IMR-90 (cell line): ENCODE data around the gene OR2M5. TPM values are rescaled to one million over a fixed set of nuclear protein-coding genes. Genes with fewer than 3 reads are reported as not detected.

Source experiments
- ATAC-seq: fragments of 200-7000 bp; cut with Tn5 transposase; 2 replicates; pipeline ENCODE4 v1.9.1; 2020; ENCODE audit warnings: low read depth, mild to moderate bottlenecking, moderate library complexity
- BruUV-seq: library from RNA; stranded (reverse); fragments of 400-500 nt; replicated peaks from 2 replicates; lab custom pipeline; 2021; lab: Mats Ljungman, UMichigan
- CTCF ChIA-PET: fragments of 300-600 bp; formaldehyde crosslinking; extraction: SDS; loops from one replicate; lab custom pipeline; 2021; ENCODE audit warnings: antibody characterized with exemption; lab: Yijun Ruan, JAX
- POLR2A ChIA-PET: fragments of 300-600 bp; sonication (Branson Sonifier 250); formaldehyde crosslinking; loops from one replicate; lab custom pipeline; 2022; ENCODE audit warnings: antibody characterized with exemption; ENCODE audit not compliant: unreplicated experiment; lab: Charles Lee
- DNase-seq: peaks from one replicate; pipeline ENCODE4 v3.0.0; 2013
- H2AFZ ChIP-seq: replicated peaks from 2 replicates; pipeline ENCODE3; 2013; ENCODE audit warnings: low read length, mild to moderate bottlenecking; ENCODE audit not compliant: poor library complexity
- H2AK5ac ChIP-seq: 2 replicates; pipeline ENCODE4 v1.6.1; 2013; ENCODE audit warnings: low read depth, low read length, inconsistent platforms
- H2AK9ac ChIP-seq: replicated peaks from 2 replicates; pipeline ENCODE3; 2013; ENCODE audit warnings: mild to moderate bottlenecking, low read depth, low read length, moderate library complexity; ENCODE audit not compliant: poor library complexity
- H2BK120ac ChIP-seq: 2 replicates; pipeline ENCODE4 v1.6.1; 2013; ENCODE audit warnings: low read depth, low read length, inconsistent platforms
- H2BK15ac ChIP-seq: 3 replicates; pipeline ENCODE4 v1.6.1; 2013; ENCODE audit warnings: low read depth, low read length, inconsistent platforms
- H2BK20ac ChIP-seq: 2 replicates; pipeline ENCODE4 v1.6.1; 2013; ENCODE audit warnings: low read depth, mild to moderate bottlenecking, inconsistent platforms, low read length, moderate library complexity
- H2BK5ac ChIP-seq: 2 replicates; pipeline ENCODE4 v1.6.1; 2013; ENCODE audit warnings: mild to moderate bottlenecking, low read depth, low read length, inconsistent platforms; ENCODE audit not compliant: poor library complexity, severe bottlenecking
- H3K14ac ChIP-seq: replicated peaks from 2 replicates; pipeline ENCODE4 v1.6.1; 2013; ENCODE audit warnings: low read depth, low read length, inconsistent platforms
- H3K18ac ChIP-seq: 2 replicates; pipeline ENCODE4 v1.6.1; 2013; ENCODE audit warnings: low read depth, low read length, control low read depth
- H3K23ac ChIP-seq: 2 replicates; pipeline ENCODE4 v1.6.1; 2013; ENCODE audit warnings: low read depth, low read length, inconsistent platforms
- H3K27ac ChIP-seq: 2 replicates; pipeline ENCODE4 v1.5.1; 2013; ENCODE audit warnings: mild to moderate bottlenecking, control low read depth, low read length; ENCODE audit not compliant: insufficient read depth
- H3K27me3 ChIP-seq: 2 replicates; pipeline ENCODE4 v1.6.1; 2013; ENCODE audit warnings: low read length; ENCODE audit not compliant: control insufficient read depth, insufficient read depth
- H3K36me3 ChIP-seq: 2 replicates; pipeline ENCODE4 v1.6.1; 2013; ENCODE audit warnings: low read length, mixed read lengths; ENCODE audit not compliant: control insufficient read depth, insufficient read depth
- H3K4ac ChIP-seq: 2 replicates; pipeline ENCODE4 v1.6.1; 2013; ENCODE audit warnings: low read depth, low read length, inconsistent platforms
- H3K4me1 ChIP-seq: 2 replicates; pipeline ENCODE4 v1.6.1; 2013; ENCODE audit warnings: low read length, mixed read lengths; ENCODE audit not compliant: control insufficient read depth, insufficient read depth
- H3K4me2 ChIP-seq: 2 replicates; pipeline ENCODE4 v1.6.1; 2013; ENCODE audit warnings: low read depth, mild to moderate bottlenecking, control low read depth, low read length, moderate library complexity
- H3K4me3 ChIP-seq: 2 replicates; pipeline ENCODE4 v1.5.1; 2013; ENCODE audit warnings: low read depth, mild to moderate bottlenecking, control low read depth, low read length, moderate library complexity; ENCODE audit not compliant: insufficient read depth
- H3K56ac ChIP-seq: 2 replicates; pipeline ENCODE4 v1.6.1; 2013; ENCODE audit warnings: low read length, inconsistent platforms; ENCODE audit not compliant: insufficient read depth; ENCODE audit errors: extremely low read depth
- H3K79me1 ChIP-seq, 2 experiments: 2 replicates each; pipeline ENCODE4 v1.6.1; 2013; ENCODE audit warnings: low read length in 2 of 2, inconsistent platforms in 1 of 2, low read depth in 1 of 2
- H3K9ac ChIP-seq: 2 replicates; pipeline ENCODE4 v1.6.1; 2013; ENCODE audit warnings: low read depth, low read length, control low read depth
- H3K9me1 ChIP-seq: 2 replicates; pipeline ENCODE4 v1.6.1; 2013; ENCODE audit warnings: low read length, inconsistent platforms; ENCODE audit not compliant: insufficient read depth
- H3K9me3 ChIP-seq: 2 replicates; pipeline ENCODE4 v1.6.1; 2013; ENCODE audit warnings: low read length; ENCODE audit not compliant: control insufficient read depth, insufficient read depth
- H4K20me1 ChIP-seq: 2 replicates; pipeline ENCODE4 v1.6.1; 2013; ENCODE audit warnings: low read length, inconsistent platforms; ENCODE audit not compliant: insufficient read depth
- H4K5ac ChIP-seq: 2 replicates; pipeline ENCODE4 v1.6.1; 2013; ENCODE audit warnings: mild to moderate bottlenecking, low read depth, low read length, control low read depth
- H4K8ac ChIP-seq, 2 experiments: 2 replicates each; pipeline ENCODE4 v1.6.1; 2013; ENCODE audit warnings: low read depth in 2 of 2, low read length in 2 of 2, control low read depth in 1 of 2, inconsistent platforms in 1 of 2
- H4K91ac ChIP-seq: 2 replicates; pipeline ENCODE4 v1.6.1; 2013; ENCODE audit warnings: low read depth, low read length, inconsistent platforms; ENCODE audit not compliant: insufficient read depth
- BHLHE40 ChIP-seq: fragments of 150-350 bp; IDR thresholded peaks from 2 replicates; pipeline ENCODE4 v1.6.1; 2016; ENCODE audit warnings: mild to moderate bottlenecking, low read depth, low read length
- CEBPB ChIP-seq: IDR thresholded peaks from 2 replicates; pipeline ENCODE4 v1.6.1; 2012; ENCODE audit warnings: low read depth, low read length, improper control_type of control experiment
- CHD1 ChIP-seq: IDR thresholded peaks from 2 replicates; pipeline ENCODE4 v1.6.1; 2012; ENCODE audit warnings: low read depth, low read length, improper control_type of control experiment
- FOS ChIP-seq: fragments of 150-350 bp; IDR thresholded peaks from 2 replicates; pipeline ENCODE4 v1.6.1; 2016; ENCODE audit warnings: low read depth, low read length
- MAFK ChIP-seq: IDR thresholded peaks from 2 replicates; pipeline ENCODE4 v1.6.1; 2012; ENCODE audit warnings: low read depth, low read length, improper control_type of control experiment
- MAZ ChIP-seq: IDR thresholded peaks from 2 replicates; pipeline ENCODE4 v1.6.1; 2012; ENCODE audit warnings: low read depth, mild to moderate bottlenecking, low read length, improper control_type of control experiment, moderate library complexity, borderline replicate concordance
- MXI1 ChIP-seq: IDR thresholded peaks from 2 replicates; pipeline ENCODE4 v1.6.1; 2012; ENCODE audit warnings: low read depth, mild to moderate bottlenecking, low read length, moderate library complexity, borderline replicate concordance
- NFE2L2 ChIP-seq: fragments of 150-350 bp; IDR thresholded peaks from 2 replicates; pipeline ENCODE4 v1.6.1; 2016; ENCODE audit warnings: low read depth, mild to moderate bottlenecking, low read length
- POLR2A ChIP-seq: IDR thresholded peaks from 2 replicates; pipeline ENCODE4 v1.6.1; 2012; ENCODE audit warnings: mild to moderate bottlenecking, low read depth, low read length
- RAD21 ChIP-seq: IDR thresholded peaks from 2 replicates; pipeline ENCODE4 v1.6.1; 2012; ENCODE audit warnings: low read length, improper control_type of control experiment
- RCOR1 ChIP-seq: IDR thresholded peaks from 2 replicates; pipeline ENCODE4 v1.6.1; 2012; ENCODE audit warnings: mild to moderate bottlenecking, low read length, improper control_type of control experiment; ENCODE audit not compliant: insufficient replicate concordance
- RFX5 ChIP-seq: IDR thresholded peaks from 2 replicates; pipeline ENCODE4 v1.8.0; 2012; ENCODE audit warnings: low read depth, mild to moderate bottlenecking, low read length, moderate library complexity
- SMC3 ChIP-seq: fragments of 150-350 bp; IDR thresholded peaks from 2 replicates; pipeline ENCODE4 v1.6.1; 2016; ENCODE audit warnings: low read depth, mild to moderate bottlenecking, antibody characterized with exemption, low read length, moderate library complexity
- WGBS, 2 experiments: methylation state at CpG; one replicate each; pipeline versions ENCODE4 v1.1.5 to v1.1.7; 2013; ENCODE audit warnings: missing lambda C conversion rate in 2 of 2; ENCODE audit not compliant: insufficient read length in 1 of 2; ENCODE audit errors: extremely low coverage in 2 of 2; 5-methylcytosine and 5-hydroxymethylcytosine counted together
- dilution Hi-C: fragments of 300-500 bp; cut with HindIII; formaldehyde crosslinking; loops from one replicate; pipeline ENCODE4 v1.14.3; 2018; ENCODE audit warnings: low sequenced_read_pairs; ENCODE audit not compliant: unreplicated experiment
- in situ Hi-C: fragments of 300-500 bp; cut with MboI; formaldehyde crosslinking; loops from 3 replicates; pipeline ENCODE4 v1.14.3; 2019; ENCODE audit warnings: low sequenced_read_pairs, inconsistent platforms, mixed read lengths
- intact Hi-C: fragments of 100-400 bp; cut with micrococcal nuclease; formaldehyde crosslinking; loops from 2 replicates; pipeline ENCODE4 v1.10.0; 2022
- polyA plus RNA-seq, 3 experiments: library from polyadenylated mRNA; depleted of rRNA; stranded (reverse); fragments of >200 nt; gene quantifications; 2 replicates each; pipeline ENCODE4 v1.2.3, GENCODE V29; 2012; ENCODE audit warnings: low replicate concordance in 1 of 3
- total RNA-seq: library from RNA; depleted of rRNA; stranded (reverse); fragments of >200 nt; gene quantifications from 2 replicates; pipeline ENCODE4 v1.2.3, GENCODE V29; 2012
- TF ChIP-seq, protein P1 (sequence below): conservative IDR thresholded peaks from 2 replicates; pipeline ENCODE4 v1.5.1; 2012; ENCODE audit warnings: mild to moderate bottlenecking, low read depth, low read length, improper control_type of control experiment
- TF ChIP-seq, protein P2 (sequence below): fragments of 150-350 bp; IDR thresholded peaks from 2 replicates; pipeline ENCODE4 v1.6.1; 2016; ENCODE audit warnings: low read depth, mild to moderate bottlenecking, low read length, moderate library complexity, borderline replicate concordance
- TF ChIP-seq, protein P3 (sequence below): fragments of 150-350 bp; IDR thresholded peaks from 2 replicates; pipeline ENCODE4 v1.6.1; 2017; ENCODE audit warnings: mild to moderate bottlenecking, antibody characterized with exemption, low read length, low read depth

The OR2M5 gene
- total and polyA plus RNA-seq, 2 of the 4 experiments (the other 2 are of a cell fraction), result not detected

DNA sequence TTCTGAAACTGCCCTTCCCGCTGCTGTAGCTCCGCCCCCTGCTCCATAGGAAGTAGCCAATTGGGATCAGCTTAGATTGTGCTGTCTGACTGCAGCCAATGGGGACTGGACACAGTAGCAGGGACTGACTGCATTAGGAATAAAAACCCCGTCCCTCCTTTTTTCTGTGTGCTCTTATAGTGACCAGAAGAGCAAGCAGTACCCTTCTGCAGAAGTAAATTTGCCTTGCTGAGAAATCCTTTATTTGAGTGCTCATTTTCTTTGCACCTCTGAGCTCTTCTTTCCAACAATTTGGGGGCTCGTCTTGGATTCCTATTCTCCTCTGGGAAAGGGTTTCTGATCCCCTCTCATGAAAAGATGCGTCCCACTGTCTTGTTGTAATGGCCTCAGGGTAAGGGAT is 33.8 kb upstream of the OR2M5 start:
- H3K4ac ChIP-seq, result no peak overlapping the region
- no peak overlapping the region for H3K4me3 ChIP-seq
- no peak overlapping the region for H3K23ac ChIP-seq
- H2BK120ac ChIP-seq, result no peak overlapping the region
- H3K18ac ChIP-seq, result no peak overlapping the region
- H3K27me3 ChIP-seq, result no peaks in the 10 kb centered on the region
- H3K27ac ChIP-seq, result no peak overlapping the region
- H4K5ac ChIP-seq, result no peak overlapping the region
- no peak for TF ChIP-seq MXI1
- no peak for TF ChIP-seq RCOR1
- no peak for TF ChIP-seq NFE2L2
- no peak for TF ChIP-seq MAZ
- TF ChIP-seq, protein P1, sequence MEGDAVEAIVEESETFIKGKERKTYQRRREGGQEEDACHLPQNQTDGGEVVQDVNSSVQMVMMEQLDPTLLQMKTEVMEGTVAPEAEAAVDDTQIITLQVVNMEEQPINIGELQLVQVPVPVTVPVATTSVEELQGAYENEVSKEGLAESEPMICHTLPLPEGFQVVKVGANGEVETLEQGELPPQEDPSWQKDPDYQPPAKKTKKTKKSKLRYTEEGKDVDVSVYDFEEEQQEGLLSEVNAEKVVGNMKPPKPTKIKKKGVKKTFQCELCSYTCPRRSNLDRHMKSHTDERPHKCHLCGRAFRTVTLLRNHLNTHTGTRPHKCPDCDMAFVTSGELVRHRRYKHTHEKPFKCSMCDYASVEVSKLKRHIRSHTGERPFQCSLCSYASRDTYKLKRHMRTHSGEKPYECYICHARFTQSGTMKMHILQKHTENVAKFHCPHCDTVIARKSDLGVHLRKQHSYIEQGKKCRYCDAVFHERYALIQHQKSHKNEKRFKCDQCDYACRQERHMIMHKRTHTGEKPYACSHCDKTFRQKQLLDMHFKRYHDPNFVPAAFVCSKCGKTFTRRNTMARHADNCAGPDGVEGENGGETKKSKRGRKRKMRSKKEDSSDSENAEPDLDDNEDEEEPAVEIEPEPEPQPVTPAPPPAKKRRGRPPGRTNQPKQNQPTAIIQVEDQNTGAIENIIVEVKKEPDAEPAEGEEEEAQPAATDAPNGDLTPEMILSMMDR, result no peak
- TF ChIP-seq POLR2A, result no peak
- no peak for TF ChIP-seq MAFK
- no peak for TF ChIP-seq FOS
- no peak for TF ChIP-seq SMC3
- TF ChIP-seq BHLHE40, result no peak
- TF ChIP-seq, protein P2, sequence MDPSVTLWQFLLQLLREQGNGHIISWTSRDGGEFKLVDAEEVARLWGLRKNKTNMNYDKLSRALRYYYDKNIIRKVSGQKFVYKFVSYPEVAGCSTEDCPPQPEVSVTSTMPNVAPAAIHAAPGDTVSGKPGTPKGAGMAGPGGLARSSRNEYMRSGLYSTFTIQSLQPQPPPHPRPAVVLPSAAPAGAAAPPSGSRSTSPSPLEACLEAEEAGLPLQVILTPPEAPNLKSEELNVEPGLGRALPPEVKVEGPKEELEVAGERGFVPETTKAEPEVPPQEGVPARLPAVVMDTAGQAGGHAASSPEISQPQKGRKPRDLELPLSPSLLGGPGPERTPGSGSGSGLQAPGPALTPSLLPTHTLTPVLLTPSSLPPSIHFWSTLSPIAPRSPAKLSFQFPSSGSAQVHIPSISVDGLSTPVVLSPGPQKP, result no peak
- no peak for TF ChIP-seq RAD21
- TF ChIP-seq, protein P3, sequence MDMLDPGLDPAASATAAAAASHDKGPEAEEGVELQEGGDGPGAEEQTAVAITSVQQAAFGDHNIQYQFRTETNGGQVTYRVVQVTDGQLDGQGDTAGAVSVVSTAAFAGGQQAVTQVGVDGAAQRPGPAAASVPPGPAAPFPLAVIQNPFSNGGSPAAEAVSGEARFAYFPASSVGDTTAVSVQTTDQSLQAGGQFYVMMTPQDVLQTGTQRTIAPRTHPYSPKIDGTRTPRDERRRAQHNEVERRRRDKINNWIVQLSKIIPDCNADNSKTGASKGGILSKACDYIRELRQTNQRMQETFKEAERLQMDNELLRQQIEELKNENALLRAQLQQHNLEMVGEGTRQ, result no peak
- no peak for TF ChIP-seq CEBPB
- TF ChIP-seq CHD1, result no peak
- TF ChIP-seq RFX5, result no peak
- intact Hi-C loops, result no loop called here
- no peak overlapping the region for H3K56ac ChIP-seq
- ATAC-seq, result no peak
- H2AK5ac ChIP-seq, result no peak overlapping the region
- no peak overlapping the region for H2BK20ac ChIP-seq
- 20% methylated on average over 1 of the region's 5 CpGs; no CpG with 5 or more reads in 1 of the 2 experiments for WGBS, 2 experiments
- dilution Hi-C loops, result no loop called here
- CTCF ChIA-PET, result no interaction called here
- no peaks in the 10 kb centered on the region for H3K4me1 ChIP-seq
- POLR2A ChIA-PET, result no interaction called here
- no peaks in the 10 kb centered on the region for H4K20me1 ChIP-seq
- no peaks in the 10 kb centered on the region for H3K36me3 ChIP-seq
- H3K9ac ChIP-seq, result no peak overlapping the region
- no TSS peak for BruUV-seq
- H3K9me1 ChIP-seq, result no peaks in the 10 kb centered on the region
- no peak overlapping the region for H2AK9ac ChIP-seq
- H2BK5ac ChIP-seq, result no peak overlapping the region
- DNase-seq, result no peak
- no peak overlapping the region for H3K4me2 ChIP-seq
- H2AFZ ChIP-seq, result no peak overlapping the region
- peaks cover 12% of the 10 kb centered on the region for H3K9me3 ChIP-seq
- in situ Hi-C loops, result no loop called here
- no peak overlapping the region for H2BK15ac ChIP-seq
- no peak overlapping the region for H4K91ac ChIP-seq
- no peaks in the 10 kb centered on the region for H3K79me1 ChIP-seq
- H3K14ac ChIP-seq, result no peak overlapping the region
- no peak overlapping the region for H4K8ac ChIP-seq
